Measurements from ENCODE around the gene ZNF593OS. TPM values are rescaled to one million over a fixed set of nuclear protein-coding genes. Genes with fewer than 3 reads are reported as not detected.

Gene ZNF593OS
- total and polyA plus RNA-seq, 2 of the 8 experiments (the other 6 are each of a cell fraction or from before 2014, with no cell fraction given), result not detected

DNA sequence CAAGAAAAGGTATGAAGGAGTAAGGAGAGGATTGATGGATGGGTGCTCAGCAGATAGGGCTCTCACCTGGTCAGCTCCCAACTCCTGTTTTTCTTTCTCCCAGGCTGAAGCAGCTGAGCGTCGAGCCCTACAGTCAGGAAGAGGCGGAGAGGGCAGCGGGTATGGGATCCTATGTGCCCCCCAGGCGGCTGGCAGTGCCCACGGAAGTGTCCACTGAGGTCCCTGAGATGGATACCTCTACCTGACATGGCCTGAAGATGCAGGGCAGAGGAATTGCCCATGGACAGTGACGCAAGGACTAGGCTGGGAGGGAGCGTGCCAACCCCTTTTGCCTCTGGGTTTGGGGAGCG lies 1.2 kb downstream of the ZNF593OS start (continued):
- no peak for TF ChIP-seq KDM4A (IDR thresholded peaks at IDR 0.05; ENCODE audit: low read depth, low read length, severe bottlenecking)
- TF ChIP-seq HDAC2 (IDR thresholded peaks at IDR 0.05; ENCODE audit: borderline replicate concordance in 1 of 2, low read depth in 2 of 2, low read length in 2 of 2), result no peak

Data from H1 (cell line).